ENCODE results near the gene RASAL1. TPM values are rescaled to one million over a fixed set of nuclear protein-coding genes. Genes with fewer than 3 reads are reported as not detected.
A peak's percentile ranks its signal among the peaks of the same experiment; 100 is the strongest.

Gene RASAL1
- total RNA-seq, 1 donor from 2014 or later: 1.4 TPM

DNA sequence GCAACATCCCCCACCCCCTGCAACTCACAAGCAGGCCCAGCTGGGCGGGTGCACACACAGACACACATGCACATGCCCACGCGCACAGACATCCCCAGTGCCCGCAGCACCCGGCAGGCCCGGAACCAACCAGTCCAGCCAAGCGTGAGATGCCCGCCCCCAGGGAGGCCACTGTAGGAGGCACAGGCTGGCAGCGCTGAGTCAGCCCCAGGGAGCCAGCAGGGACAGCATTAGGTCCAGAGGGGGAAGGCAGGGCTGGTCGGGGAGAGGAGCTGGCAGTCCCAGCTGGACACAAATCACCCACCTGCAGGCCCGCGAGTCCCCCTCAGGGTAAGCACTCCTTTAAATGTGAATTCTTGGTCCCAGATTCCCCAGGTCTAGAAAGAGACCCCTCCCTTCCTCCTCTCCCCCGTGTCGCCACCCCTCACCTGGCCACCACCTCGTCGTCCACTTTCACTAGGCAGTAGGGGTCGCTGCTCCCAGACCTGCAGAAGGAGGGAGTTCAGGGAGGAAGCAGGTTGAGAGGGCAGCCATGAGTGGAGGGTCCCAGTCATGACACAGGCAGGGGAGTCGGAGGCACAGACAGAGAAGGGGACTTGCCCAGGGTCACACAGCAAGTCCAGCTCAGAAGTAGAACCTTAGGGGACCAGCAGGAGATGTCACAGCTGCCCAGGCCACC, 5.0 kb downstream of the RASAL1 start:
- no peak for TF ChIP-seq EZH2phosphoT487 (IDR thresholded peaks at IDR 0.05)
- no peak for TF ChIP-seq EZH2 (IDR thresholded peaks at IDR 0.05)
- TF ChIP-seq, protein P1, sequence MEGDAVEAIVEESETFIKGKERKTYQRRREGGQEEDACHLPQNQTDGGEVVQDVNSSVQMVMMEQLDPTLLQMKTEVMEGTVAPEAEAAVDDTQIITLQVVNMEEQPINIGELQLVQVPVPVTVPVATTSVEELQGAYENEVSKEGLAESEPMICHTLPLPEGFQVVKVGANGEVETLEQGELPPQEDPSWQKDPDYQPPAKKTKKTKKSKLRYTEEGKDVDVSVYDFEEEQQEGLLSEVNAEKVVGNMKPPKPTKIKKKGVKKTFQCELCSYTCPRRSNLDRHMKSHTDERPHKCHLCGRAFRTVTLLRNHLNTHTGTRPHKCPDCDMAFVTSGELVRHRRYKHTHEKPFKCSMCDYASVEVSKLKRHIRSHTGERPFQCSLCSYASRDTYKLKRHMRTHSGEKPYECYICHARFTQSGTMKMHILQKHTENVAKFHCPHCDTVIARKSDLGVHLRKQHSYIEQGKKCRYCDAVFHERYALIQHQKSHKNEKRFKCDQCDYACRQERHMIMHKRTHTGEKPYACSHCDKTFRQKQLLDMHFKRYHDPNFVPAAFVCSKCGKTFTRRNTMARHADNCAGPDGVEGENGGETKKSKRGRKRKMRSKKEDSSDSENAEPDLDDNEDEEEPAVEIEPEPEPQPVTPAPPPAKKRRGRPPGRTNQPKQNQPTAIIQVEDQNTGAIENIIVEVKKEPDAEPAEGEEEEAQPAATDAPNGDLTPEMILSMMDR (IDR thresholded peaks at IDR 0.05): peak; percentile 59
- no peaks in the 10 kb centered on the region for H3K36me3 ChIP-seq
- DNase-seq (ENCODE audit: low spot score): peak; percentile 56

DNA sequence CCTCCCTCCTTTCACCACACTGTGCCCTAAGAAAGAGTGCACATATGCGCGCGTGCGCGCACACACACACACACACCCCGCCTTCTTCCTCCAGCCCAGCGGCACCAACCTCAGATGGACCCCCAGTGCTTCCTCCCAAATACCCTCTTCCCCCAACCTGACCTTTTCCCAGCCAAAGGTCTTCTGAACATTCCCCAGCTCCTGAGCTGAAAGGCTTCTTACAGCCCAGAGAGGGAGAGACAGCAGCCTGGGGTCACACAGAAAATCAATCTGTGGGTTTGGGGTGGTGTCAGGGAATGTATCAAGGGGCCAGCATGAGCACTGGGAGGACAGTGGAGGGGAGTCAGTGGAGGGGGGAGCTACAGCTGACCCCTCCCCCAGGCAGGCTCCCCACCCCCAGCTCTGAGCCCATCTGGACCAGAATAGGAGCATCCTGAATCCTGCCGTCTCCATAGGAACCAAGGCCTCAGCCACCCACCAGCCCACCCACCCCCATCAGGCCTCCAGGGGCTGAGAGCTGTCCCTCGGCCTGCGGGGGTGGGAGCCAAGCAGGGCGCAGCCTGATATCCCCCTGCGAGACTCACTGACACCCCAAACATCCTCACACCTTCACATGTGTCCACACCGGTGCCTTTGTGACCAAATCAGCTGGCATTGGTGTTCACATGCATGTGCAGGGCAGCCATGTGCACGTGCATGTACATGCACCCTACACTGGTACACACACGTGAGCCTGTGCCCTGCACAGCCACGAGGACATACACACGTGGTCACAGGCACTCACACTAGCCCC, 5.7 kb downstream of the RASAL1 start:
- Histone ChIP-seq H3K4me2 (no peak overlapping the region), H4K20me1 (ENCODE audit: low read depth) (no peaks in the 10 kb centered on the region), H3F3A (ENCODE audit: low read depth) (no peaks in the 10 kb centered on the region), H3K4me1 (peaks cover 2% of the 10 kb centered on the region), H3K4me3 (no peak overlapping the region), H3K27ac (no peak overlapping the region), H3K36me3 (no peaks in the 10 kb centered on the region), H3K9ac (no peak overlapping the region), H3K9me3 (ENCODE audit: low read depth) (no peaks in the 10 kb centered on the region), H3K79me2 (ENCODE audit: low read depth) (no peaks in the 10 kb centered on the region), H3K27me3 (peaks cover 15% of the 10 kb centered on the region), H2AFZ (replicated peaks) (no peak overlapping the region)
- no peak for TF ChIP-seq EZH2 (IDR thresholded peaks at IDR 0.05)
- H3K27me3 Mint-ChIP-seq (ENCODE audit: insufficient read depth, low read depth): peaks cover 13% of the 10 kb centered on the region
- H3K9me3 Mint-ChIP-seq: no peaks in the 10 kb centered on the region
- H3K27ac Mint-ChIP-seq: peak overlapping the region; percentile 78
- H3K36me3 Mint-ChIP-seq: no peaks in the 10 kb centered on the region
- DNase-seq (ENCODE audit: low spot score): no peak
- H3K4me3 Mint-ChIP-seq: no peak overlapping the region
- H3K4me1 Mint-ChIP-seq: peaks cover 4% of the 10 kb centered on the region

More for the DNA sequence above, 5.0 kb downstream of the RASAL1 start:
- H3K4me1 ChIP-seq: peaks cover 9% of the 10 kb centered on the region
- H3K27me3 Mint-ChIP-seq (ENCODE audit: insufficient read depth, low read depth): peaks cover 13% of the 10 kb centered on the region
- H3K79me2 ChIP-seq (ENCODE audit: low read depth): no peaks in the 10 kb centered on the region
- peaks cover 22% of the 10 kb centered on the region for H3K27me3 ChIP-seq
- no peak overlapping the region for H3K27ac ChIP-seq
- no peak overlapping the region for H3K4me3 Mint-ChIP-seq
- H3K4me1 Mint-ChIP-seq: peaks cover 4% of the 10 kb centered on the region
- no peak overlapping the region for H3K9ac ChIP-seq
- no peaks in the 10 kb centered on the region for H3K36me3 Mint-ChIP-seq
- no peaks in the 10 kb centered on the region for H4K20me1 ChIP-seq (ENCODE audit: low read depth)
- no peaks in the 10 kb centered on the region for H3K9me3 ChIP-seq (ENCODE audit: low read depth)
- no peaks in the 10 kb centered on the region for H3F3A ChIP-seq (ENCODE audit: low read depth)
- H2AFZ ChIP-seq (replicated peaks): peak overlapping the region; percentile 34
- H3K4me3 ChIP-seq: no peak overlapping the region
- peak overlapping the region; percentile 78 for H3K27ac Mint-ChIP-seq
- no peak overlapping the region for H3K4me2 ChIP-seq
- no peaks in the 10 kb centered on the region for H3K9me3 Mint-ChIP-seq

DNA sequence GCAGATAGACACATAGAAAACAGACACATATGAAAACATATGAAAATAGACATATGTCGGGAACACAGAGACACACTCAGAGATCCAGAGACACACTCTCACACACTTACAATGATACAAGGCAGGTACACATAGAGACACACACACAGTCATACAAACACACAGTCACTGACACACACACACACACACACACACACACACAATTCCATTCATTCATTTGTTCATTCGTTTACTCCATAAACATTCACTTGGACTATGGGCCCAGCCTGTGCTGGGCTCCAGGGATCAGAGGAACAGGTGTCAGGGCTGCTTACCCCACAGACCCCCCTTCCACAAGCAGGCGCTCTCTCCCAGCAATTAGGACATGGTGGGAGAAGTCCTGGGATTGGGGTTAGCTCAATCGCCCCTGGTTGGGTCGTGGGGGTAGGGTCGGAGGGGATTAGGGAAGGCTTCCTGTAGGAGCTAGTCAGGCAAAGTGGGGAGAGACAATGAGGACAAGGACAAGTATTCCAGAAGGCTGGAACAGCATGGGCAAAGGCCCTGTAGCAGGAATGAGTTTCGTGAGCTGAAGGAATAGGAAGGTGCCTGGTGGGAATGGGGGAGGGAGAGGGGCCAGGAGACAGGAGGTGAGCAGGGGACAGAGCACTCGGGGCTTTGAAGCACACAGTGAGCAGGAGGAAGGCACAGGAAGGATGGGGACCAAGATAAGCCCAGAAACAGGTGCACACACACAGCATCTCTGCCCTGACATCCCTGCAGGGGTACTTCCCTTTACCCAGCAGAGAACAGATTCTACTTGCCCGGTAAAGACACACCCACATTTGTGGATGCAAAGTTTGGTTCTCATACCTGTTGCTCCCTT, 6.5 kb downstream of the RASAL1 start:
- Histone ChIP-seq H3K36me3 (no peaks in the 10 kb centered on the region), H3K9ac (no peak overlapping the region), H3K4me2 (no peak overlapping the region), H3K27ac (no peak overlapping the region), H3K4me3 (no peak overlapping the region), H4K20me1 (ENCODE audit: low read depth) (no peaks in the 10 kb centered on the region), H3K4me1 (no peaks in the 10 kb centered on the region), H3F3A (ENCODE audit: low read depth) (no peaks in the 10 kb centered on the region), H3K9me3 (ENCODE audit: low read depth) (no peaks in the 10 kb centered on the region), H3K27me3 (peaks cover 6% of the 10 kb centered on the region), H2AFZ (replicated peaks) (no peak overlapping the region), H3K79me2 (ENCODE audit: low read depth) (no peaks in the 10 kb centered on the region)
- Mint-ChIP-seq H3K4me3 (no peak overlapping the region), H3K27ac (no peak overlapping the region), H3K36me3 (no peaks in the 10 kb centered on the region), H3K4me1 (peaks cover 4% of the 10 kb centered on the region), H3K27me3 (ENCODE audit: insufficient read depth, low read depth) (peaks cover 15% of the 10 kb centered on the region), H3K9me3 (peaks cover 3% of the 10 kb centered on the region)
- TF ChIP-seq, protein P1 (IDR thresholded peaks at IDR 0.05): no peak
- no peak for TF ChIP-seq EZH2 (IDR thresholded peaks at IDR 0.05)
- TF ChIP-seq EZH2phosphoT487 (IDR thresholded peaks at IDR 0.05): no peak
- no peak for DNase-seq (ENCODE audit: low spot score)
